Epithelial cell of esophagus (primary cell): ENCODE data around the gene NALCN.

Experiments used
- DNase-seq: peaks from one replicate; pipeline ENCODE4 v3.0.0; 2010; ENCODE audit warnings: low read depth
- H3K4me3 ChIP-seq: 2 replicates; pipeline ENCODE4 v1.5.1; 2011; ENCODE audit warnings: mild to moderate bottlenecking, low read length, control low read depth
- CTCF ChIP-seq: IDR thresholded peaks from 2 replicates; pipeline ENCODE4 v1.5.1; 2011; ENCODE audit warnings: low read depth, mild to moderate bottlenecking, low read length, control low read depth, inconsistent platforms; ENCODE audit not compliant: insufficient read depth; ENCODE audit errors: missing control alignments

Gene NALCN

DNA sequence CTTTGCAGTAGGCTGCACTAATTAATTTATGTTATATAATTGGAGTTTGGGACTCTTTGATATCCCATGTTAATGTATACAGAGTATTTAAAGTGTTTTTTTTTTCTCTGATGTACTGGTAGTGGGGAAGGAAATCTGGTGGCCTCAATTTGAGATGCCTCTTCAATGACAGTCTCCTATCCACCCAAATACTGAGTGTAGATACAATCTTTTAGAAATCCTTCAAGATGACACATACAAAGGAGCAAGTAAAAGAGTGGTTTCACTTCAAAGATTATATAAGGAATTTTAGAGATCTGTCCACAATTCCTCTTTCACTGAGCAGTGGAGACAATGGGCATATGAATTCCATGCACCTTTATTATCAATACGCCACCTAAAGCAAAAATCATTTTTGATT lies 15.1 kb downstream of the NALCN start:
- no peak for DNase-seq
- no peak for TF ChIP-seq CTCF
- H3K4me3 ChIP-seq, result no peak overlapping the region

- DNase-seq, result peak; percentile 14
- H3K4me3 ChIP-seq, result no peak overlapping the region
- TF ChIP-seq CTCF, result no peak
Observed at GRCh38 chr13:101399365-101399764, 16.9 kb downstream of the NALCN start.

DNA sequence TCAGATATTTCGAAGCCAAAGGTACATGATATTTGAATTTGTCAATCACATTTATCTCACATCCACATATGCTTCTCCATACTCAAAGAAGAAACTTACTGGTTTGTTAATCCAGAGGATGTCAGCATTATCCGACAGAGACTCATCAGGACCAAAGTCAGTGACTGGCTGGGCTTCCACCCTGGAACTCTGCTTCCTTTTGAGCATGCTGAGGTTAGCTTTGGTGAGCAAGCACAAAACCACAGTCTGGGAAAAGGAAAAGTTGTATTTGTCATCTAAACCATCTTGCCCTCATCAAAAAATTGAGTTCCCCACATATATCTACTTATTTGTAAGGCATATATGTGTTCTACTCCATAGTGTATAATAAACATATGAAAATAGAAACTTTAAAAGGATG lies 17.4 kb downstream of the NALCN start:
- no peak for TF ChIP-seq CTCF
- no peak overlapping the region for H3K4me3 ChIP-seq
- DNase-seq, result peak; percentile 44

DNA sequence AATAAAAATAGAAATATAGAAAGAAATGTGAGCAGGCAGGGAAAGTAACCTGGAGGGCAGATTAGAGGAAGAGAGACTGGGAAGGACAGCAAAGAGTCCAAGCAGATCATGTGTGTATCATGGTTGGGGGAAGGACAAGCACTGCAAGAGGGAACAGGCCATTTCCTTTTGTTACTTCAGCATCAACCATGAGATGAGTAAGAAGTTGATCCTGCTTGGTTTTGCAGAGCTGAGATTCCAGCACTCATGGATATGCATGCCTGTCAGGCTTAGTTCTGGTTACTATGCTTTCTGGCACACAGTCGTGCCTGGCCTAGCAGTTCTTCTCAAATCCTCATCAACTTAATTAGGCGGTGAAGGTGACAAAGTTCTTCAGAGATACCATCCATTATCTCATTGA lies 18.1 kb downstream of the NALCN start:
- peak; percentile 71 for DNase-seq
- H3K4me3 ChIP-seq, result no peak overlapping the region
- no peak for TF ChIP-seq CTCF

GRCh38 chr13:101397742-101398141 lies 18.6 kb downstream of the NALCN start:
- DNase-seq, result peak; percentile 71
- H3K4me3 ChIP-seq, result no peak overlapping the region
- no peak for TF ChIP-seq CTCF

GRCh38 chr13:101394605-101395004 lies 21.7 kb downstream of the NALCN start:
- TF ChIP-seq CTCF, result no peak
- H3K4me3 ChIP-seq, result no peak overlapping the region
- DNase-seq, result no peak

GRCh38 chr13:101393140-101393539 lies 23.2 kb downstream of the NALCN start:
- no peak for TF ChIP-seq CTCF
- no peak for DNase-seq
- no peak overlapping the region for H3K4me3 ChIP-seq
